ENCODE measurements around the gene CPVL. TPM values are rescaled to one million over a fixed set of nuclear protein-coding genes. Genes with fewer than 3 reads are reported as not detected.

The CPVL gene
- polyA plus RNA-seq, 3 donors = 410 to 1,111 (median 1,108) TPM

DNA sequence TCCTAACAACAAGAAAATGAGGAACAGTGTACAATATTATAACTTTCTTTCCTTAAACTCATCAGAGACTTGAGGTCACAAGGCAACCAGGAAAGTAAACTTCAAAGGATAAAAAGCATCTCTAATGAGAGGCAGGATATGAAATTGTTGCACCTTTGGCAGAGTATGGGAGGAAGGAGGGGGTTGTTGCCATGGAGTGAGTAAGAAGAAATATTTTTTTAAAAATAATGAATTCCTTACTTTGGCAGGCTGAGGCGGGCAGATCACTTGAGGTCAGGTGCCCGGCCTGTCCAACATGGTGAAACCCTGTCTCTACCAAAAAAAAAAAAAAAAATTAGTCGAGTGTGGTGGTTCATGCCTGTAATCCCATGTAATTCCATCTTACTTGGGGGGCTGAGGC is 27.1 kb upstream of the CPVL start:
- Mint-ChIP-seq H3K27me3 (ENCODE audit: low read depth in 3 of 3) (peaks cover 0 to 2% (median 2%) of the 10 kb centered on the region in 3 donors), H3K4me1 (peaks cover 15% of the 10 kb centered on the region), H3K36me3 (peaks cover 16 to 37% of the 10 kb centered on the region in 2 donors), H3K4me3 (no peak overlapping the region), H3K27ac (no peak overlapping the region), H3K9me3 (no peaks in the 10 kb centered on the region)
- Histone ChIP-seq H3K79me2 (ENCODE audit: insufficient read depth, low read length) (no peaks in the 10 kb centered on the region), H3K36me3 (replicated peaks in 1 of 2; ENCODE audit: control insufficient read depth in 1 of 2, insufficient read depth in 2 of 2, low read length in 2 of 2) (peaks cover 2 to 10% of the 10 kb centered on the region in 2 donors), H3K4me1 (ENCODE audit: control insufficient read depth in 1 of 2, insufficient read depth in 2 of 2, low read length in 2 of 2) (peaks cover 10% of the 10 kb centered on the region in 2 donors), H2AFZ (ENCODE audit: insufficient read depth, low read depth, low read length, poor library complexity, severe bottlenecking) (no peak overlapping the region), H3K27ac (ENCODE audit: low read depth in 1 of 2, low read length in 2 of 2) (no peak overlapping the region), H3K27me3 (ENCODE audit: control insufficient read depth in 2 of 2, insufficient read depth in 2 of 2, low read length in 2 of 2) (no peaks in the 10 kb centered on the region), H3K4me2 (replicated peaks; ENCODE audit: extremely low read depth, low read length, poor library complexity, severe bottlenecking) (no peak overlapping the region), H3K9ac (ENCODE audit: insufficient read depth, low read length, poor library complexity, severe bottlenecking) (no peak overlapping the region), H4K20me1 (ENCODE audit: insufficient read depth, low read length) (peaks cover 62% of the 10 kb centered on the region), H3K9me3 (replicated peaks in 1 of 2; ENCODE audit: control insufficient read depth in 1 of 2, insufficient read depth in 1 of 2, low read length in 2 of 2) (no peaks in the 10 kb centered on the region), H3K4me3 (replicated peaks in 1 of 3; ENCODE audit: low read depth in 2 of 3, low read length in 3 of 3) (no peak overlapping the region)
- intact Hi-C loops (cut with micrococcal nuclease) = no loop called here
- no peak for TF ChIP-seq CTCF (IDR thresholded peaks at IDR 0.05)
- no CpG with 5 or more reads among the region's 3 CpGs for WGBS (ENCODE audit: insufficient coverage)
- no peak for DNase-seq

- H4K20me1 ChIP-seq (ENCODE audit: insufficient read depth, low read length) = peaks cover 77% of the 10 kb centered on the region
- no peak for DNase-seq
- Mint-ChIP-seq H3K27ac (peak overlapping the region in 1 of 7 donors; percentile 5), H3K27me3 (ENCODE audit: low read depth in 3 of 3) (no peaks in the 10 kb centered on the region), H3K9me3 (peaks cover 3 to 6% (median 5%) of the 10 kb centered on the region in 7 donors), H3K36me3 (peaks cover 25 to 32% of the 10 kb centered on the region in 2 donors), H3K4me1 (peaks cover 1% of the 10 kb centered on the region), H3K4me3 (no peak overlapping the region)
- H3K27ac ChIP-seq (ENCODE audit: low read depth in 1 of 2, low read length in 2 of 2) = no peak overlapping the region
- H3K9ac ChIP-seq (ENCODE audit: insufficient read depth, low read length, poor library complexity, severe bottlenecking) = no peak overlapping the region
- no peak overlapping the region for H2AFZ ChIP-seq (ENCODE audit: insufficient read depth, low read depth, low read length, poor library complexity, severe bottlenecking)
- no peak overlapping the region for H3K4me3 ChIP-seq (replicated peaks in 1 of 3; ENCODE audit: low read depth in 2 of 3, low read length in 3 of 3)
- intact Hi-C loops (cut with micrococcal nuclease) = no loop called here
- WGBS (ENCODE audit: insufficient coverage) = 100% methylated on average over 1 of the region's 7 CpGs
- H3K4me2 ChIP-seq (replicated peaks; ENCODE audit: extremely low read depth, low read length, poor library complexity, severe bottlenecking) = no peak overlapping the region
- H3K79me2 ChIP-seq (ENCODE audit: insufficient read depth, low read length) = no peaks in the 10 kb centered on the region
- peaks cover 2 to 15% of the 10 kb centered on the region in 2 donors for H3K36me3 ChIP-seq (replicated peaks in 1 of 2; ENCODE audit: control insufficient read depth in 1 of 2, insufficient read depth in 2 of 2, low read length in 2 of 2)
- H3K4me1 ChIP-seq (ENCODE audit: control insufficient read depth in 1 of 2, insufficient read depth in 2 of 2, low read length in 2 of 2) = no peaks in the 10 kb centered on the region
- no peaks in the 10 kb centered on the region for H3K27me3 ChIP-seq (ENCODE audit: control insufficient read depth in 2 of 2, insufficient read depth in 2 of 2, low read length in 2 of 2)
- no peak for TF ChIP-seq CTCF (IDR thresholded peaks at IDR 0.05)
- peaks cover 5% of the 10 kb centered on the region in 2 donors for H3K9me3 ChIP-seq (replicated peaks in 1 of 2; ENCODE audit: control insufficient read depth in 1 of 2, insufficient read depth in 1 of 2, low read length in 2 of 2)
Observed at GRCh38 chr7:29170781-29171180, 24.4 kb upstream of the CPVL start.

Data from CD14-positive monocyte (primary cell).